GM21717 (cell line): ENCODE results near the gene ACAT2.
A peak's percentile ranks its signal among the peaks of the same experiment; 100 is the strongest.
"Not testable (repeated sequence)": the region's sequence is repeated elsewhere in the genome, so short reads cannot be mapped to it uniquely, and the experiment has no call there.

Source experiments
- ATAC-seq: cut with Tn5 transposase; IDR thresholded peaks from one replicate; pipeline ENCODE4 v1.9.1; 2021; ENCODE audit warnings: mild to moderate bottlenecking, moderate library complexity; ENCODE audit not compliant: unreplicated experiment

Gene ACAT2

DNA sequence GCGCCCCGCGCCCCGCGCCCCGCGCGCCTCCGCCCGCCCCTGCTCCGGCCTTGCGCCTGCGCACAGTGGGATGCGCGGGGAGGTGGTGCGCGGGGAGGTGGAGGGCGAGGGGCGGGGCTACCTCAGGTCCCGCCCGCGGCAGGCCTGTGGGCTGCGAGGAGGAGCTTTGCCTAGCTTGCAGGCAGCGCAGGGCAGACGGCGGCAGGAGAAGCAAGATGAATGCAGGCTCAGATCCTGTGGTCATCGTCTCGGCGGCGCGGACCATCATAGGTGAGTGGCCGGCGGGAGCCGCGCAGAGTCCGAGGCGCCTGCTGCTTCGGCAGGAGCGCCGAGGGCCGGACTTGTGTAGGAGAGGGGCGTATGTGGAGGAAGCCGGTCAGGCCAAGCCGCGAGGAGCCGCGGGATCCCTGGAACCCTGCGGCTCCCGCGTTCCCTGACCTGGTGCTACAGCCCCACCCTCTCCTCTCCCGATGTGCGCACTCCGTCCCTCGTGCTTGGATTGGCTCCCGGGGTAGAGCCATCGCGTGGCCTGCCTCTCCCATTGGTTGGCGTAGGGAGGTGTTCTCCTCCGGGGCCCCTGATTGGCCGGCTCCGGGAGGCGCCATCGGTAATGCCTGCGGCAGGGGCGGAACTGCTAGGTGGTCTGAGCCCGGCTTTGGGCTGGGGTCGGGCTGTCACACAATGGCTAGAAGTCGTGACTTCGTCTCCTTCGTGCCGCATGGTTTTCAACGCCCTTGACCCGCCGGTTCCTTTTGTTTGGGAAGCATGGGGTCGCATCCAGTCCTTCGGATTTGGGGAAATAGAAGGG lies at the start of gene ACAT2:
TSS of gene ACAT2 (plus strand) at position 173 of the 808 bp plus-strand sequence. CDS start at position 216, 43 bp downstream.
- peak; percentile 97 for ATAC-seq

DNA sequence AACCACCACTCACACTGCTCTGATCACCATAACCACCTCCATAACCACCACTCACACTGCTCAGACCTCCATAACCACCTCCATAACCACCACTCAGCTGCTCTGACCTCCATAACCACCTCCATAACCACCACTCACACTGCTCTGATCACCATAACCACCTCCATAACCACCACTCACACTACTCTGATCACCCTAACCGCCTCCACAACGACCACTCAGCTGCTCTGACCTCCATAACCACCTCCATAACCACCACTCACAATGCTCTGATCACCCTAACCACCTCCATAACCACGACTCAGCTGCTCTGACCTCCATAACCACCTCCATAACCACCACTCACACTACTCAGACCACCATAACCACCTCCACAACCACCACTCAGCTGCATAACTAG lies 49.5 kb upstream of the ACAT2 start:
- ATAC-seq: not testable (repeated sequence)

DNA sequence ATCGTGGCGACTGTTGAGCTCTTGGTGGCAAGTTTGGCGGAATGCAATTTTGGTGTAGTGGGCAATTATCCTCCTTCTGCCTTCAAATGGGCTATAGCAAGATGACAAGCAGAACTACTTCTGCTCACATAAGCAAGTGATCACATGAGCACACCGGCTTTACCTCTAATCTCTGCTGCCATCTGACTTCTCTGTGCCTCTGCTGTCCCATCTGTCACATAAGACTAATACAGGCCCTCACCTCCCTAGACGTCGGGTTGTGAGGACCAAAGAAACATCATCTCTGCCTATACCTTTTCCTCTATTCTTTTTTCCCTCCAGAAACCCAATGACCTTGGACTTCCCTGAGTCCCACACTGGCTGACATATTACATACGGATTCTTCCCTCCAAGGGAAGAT lies 47.9 kb upstream of the ACAT2 start:
- no peak for ATAC-seq

DNA sequence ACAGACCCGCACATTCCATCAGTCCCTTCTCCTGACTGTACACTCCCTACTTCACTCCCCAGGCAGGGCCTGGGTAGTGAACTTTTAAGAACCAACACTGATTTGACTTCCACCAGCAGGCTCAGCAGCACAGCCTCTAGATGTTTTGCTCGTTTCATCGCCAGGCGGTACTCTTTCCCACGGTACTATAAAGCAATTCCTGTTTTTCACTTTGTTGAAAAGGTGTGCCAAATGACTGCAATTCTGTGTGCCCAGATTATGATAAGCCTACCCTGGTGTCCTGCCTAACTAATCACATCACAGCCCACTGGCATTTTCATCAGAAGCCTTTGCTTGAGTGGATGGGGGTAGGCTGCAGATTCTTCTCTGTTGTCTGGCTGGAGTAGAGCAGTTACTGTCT lies 47.4 kb upstream of the ACAT2 start:
- no peak for ATAC-seq

DNA sequence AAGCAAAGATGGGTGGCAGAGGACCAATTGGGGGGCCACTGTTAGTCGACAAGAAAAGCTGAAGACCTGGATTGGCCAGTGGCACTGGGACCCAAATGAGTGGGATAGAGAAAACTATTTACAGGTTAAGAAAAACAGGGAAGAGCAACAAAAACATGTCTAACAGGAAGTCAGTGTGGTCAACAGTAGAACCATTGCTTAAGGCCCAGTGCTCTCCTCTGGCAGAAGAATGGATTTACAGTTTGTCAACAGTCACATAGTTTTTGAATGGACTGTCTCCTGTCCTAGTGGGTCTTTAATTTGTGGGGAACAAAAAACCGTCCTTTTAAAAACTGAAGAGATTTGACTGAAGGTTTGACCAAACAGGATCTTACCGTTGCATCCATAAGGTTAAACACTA lies 46.7 kb upstream of the ACAT2 start:
- ATAC-seq: no peak

DNA sequence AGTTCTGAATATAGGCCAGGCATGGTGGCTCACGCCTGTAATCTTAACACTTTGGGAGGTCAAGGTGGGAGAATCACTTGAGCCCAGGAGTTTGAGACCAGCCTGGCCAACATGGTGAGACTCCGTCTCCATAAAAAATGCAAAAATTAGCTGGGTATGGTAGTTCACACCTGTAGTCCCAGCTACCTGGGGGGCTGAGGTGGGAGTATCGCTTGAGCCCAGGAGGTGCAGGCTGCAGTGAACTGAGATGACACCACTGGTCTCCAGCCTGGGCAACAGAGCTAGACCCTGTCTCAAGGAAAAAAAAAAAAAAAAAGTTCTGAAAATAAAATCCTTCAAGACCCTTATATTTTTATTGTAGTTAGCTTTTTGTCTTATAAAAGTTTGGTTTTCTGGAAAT lies 46.2 kb upstream of the ACAT2 start:
- no peak for ATAC-seq

DNA sequence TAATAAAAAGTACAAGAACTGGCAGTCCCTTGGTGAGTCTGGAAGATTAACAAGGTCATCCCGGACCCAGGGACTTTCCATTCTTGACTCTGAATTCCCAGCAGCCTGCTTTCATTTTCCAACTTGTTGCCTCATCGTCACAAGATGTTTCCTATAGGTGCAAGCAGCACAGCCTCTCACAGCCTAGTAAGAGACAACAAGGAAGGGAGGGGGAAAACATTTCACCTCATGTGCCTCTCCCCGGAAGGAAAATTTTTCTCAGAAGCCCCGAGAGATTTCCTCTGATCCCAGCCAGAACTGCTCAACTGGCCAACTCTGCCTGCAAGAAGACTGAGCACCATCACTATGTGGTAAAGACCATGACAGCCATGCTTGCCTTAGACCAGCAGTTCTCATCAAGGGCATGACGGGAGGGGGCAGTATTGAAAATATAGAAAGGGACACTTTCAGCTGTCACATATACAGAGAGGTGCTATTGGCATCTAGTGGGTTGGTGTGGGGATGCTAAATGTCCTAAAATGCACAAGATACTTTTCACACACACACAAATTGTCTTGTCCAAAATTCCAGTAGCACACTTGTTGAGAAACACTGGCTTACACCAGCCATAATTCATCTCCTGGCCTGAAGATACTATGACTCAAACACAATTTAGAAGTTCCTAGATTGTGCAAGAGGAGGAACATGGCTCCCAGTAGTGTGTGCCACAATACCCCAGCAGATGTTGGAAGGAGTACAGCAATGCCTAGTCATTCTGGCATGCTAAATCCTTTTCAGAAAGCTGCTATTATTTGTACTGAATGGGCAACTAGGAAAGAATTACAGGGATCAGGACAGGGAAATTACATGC lies 45.4 kb upstream of the ACAT2 start:
- ATAC-seq: no peak

DNA sequence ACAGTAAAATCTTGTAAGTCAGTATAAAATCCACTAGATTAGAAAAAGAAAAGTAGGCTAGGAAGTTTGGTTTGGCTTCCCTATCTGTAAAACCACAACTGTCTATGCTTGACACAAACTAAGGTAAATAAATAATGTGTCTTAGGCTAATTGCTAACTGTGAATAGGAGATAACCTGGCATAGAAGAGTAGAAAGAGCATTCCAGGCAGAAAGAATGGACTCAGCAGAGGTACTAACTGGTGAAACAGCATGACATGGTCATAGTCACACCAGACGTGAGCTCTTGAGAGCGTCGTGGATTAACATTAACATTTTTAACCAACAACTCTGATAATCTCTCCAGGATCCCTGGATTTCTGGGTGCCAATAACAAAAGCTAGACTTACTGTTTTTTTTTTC lies 43.2 kb upstream of the ACAT2 start:
- no peak for ATAC-seq

DNA sequence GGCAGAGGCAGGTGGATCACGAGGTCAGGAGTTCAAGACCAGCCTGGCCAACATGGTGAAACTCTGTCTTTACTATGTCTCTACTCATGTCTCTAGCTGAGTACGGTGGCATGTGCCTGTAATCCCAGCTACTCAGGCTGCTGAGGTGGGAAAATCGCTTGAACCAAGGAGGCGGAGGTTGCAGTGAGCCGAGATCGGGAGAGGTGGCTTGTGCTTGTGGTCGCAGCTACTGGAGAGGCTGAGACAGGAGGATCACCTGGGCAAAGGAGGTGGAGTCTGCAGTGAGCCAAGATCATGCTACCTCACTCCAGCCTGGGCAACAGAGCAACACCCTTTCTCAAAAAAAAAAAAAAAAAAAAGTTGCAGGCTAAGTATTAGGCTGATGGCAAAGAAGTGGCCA lies 42.6 kb upstream of the ACAT2 start:
- no peak for ATAC-seq

DNA sequence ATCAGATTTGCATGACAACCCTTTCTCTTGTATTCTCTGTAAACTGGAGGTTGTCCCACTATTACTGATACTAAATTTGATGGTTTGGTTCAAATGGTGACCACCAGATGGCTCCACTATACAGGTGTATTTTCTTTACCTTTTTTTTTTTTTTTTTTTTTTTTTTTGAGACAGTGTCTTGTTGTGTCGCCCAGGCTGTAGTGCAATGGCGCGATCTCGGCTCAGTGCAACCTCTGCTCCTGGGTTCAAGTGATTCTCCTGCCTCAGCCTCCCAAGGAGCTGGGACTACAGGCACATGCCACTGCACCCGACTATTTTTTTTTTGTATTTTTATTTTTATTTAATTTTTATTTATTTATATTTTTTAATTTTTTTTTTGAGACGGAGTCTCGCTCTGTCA lies 41.1 kb upstream of the ACAT2 start:
- ATAC-seq: no peak

DNA sequence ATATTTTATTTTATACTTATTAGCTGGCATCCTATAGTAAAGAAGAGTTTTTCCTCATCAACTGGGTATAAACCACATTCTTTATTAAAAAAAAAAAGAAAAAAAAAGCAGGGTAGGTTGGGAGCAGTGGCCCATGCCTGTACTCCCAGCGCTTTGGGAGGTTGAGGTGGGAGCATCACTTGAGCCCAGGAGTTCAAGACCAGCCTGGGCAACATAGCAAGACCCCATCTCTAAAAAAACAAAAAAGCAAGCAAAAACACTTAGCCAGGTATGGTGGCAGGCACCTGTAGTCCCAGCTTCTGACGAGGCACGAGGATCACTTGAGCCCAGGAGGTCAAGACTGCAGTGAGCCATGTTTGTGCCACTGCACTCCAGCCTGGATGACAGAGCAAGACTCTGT lies 39.9 kb upstream of the ACAT2 start:
- not testable (repeated sequence) for ATAC-seq

DNA sequence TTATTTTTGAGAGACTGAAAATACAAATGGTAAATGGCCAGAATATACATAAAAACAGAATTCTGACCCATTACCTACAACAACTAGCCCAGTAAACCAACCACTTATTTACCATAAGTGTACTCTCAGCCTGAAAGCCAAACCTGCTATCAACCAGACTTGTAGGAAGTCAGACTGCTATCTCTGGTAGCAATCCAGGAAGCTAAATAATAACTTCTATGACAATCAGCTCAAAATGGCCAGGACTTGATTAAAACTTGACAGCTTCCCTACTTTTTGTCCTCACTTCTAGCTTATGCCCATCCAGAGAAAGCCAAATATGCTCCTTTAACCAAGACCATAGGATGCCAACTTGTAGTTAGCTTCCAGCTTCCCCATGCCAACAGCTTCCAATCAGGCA lies 39.2 kb upstream of the ACAT2 start:
- no peak for ATAC-seq

DNA sequence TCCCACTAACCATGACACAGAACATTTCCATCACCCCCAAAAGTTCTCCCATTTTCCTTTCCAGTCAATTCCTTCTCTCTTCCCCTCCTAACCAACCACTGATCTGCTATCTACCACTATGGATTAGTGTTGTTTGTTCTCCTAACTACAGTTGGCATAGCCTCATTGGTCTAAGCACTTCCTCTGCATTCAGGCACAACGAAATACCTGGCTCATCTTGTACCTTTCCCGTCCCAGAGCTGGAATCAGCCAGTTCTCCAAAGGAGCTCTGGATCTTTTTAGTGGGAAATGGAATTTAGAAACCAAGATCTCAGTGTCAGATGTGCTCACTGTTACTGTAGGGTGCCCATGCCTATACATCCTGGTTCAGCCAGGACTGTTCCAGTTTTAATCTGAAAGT lies 38.6 kb upstream of the ACAT2 start:
- no peak for ATAC-seq

DNA sequence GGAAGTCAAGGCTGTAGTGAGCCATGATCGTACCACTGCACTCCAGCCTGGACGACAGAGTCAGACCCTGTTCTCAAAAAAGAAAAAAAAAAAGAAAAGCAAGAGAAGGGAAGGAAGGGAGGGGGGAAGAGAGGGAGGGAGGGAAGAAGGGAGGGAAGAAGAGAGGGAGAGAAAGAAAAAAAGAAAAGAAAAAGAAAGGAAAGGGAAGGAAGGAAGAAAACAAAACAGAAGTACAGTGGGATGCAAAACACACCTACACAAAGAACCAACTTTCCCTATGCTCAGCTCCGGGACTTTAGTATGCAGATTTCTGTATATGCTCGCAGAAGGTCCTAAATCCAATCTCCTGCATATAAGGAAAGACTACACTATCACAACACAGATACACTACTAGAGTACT lies 37.1 kb upstream of the ACAT2 start:
- no peak for ATAC-seq

DNA sequence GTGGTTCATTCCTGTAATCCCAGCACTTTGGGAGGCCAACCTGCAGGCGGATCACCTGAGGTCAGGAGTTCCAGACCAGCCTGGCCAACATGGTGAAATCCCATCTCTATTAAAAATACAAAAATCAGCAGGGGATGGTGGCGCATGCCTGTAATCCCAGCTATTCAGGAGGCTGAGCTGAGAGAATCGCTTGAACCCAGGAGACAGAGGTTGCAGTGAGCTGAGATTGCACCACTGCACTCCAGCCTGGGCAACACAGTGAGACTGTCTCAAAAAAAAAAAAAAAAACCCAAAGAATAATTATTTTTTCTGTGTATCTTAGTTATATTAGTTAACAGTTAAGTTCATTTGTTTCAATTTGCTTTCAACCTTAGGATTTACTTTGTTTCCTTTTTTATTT lies 36.6 kb upstream of the ACAT2 start:
- not testable (repeated sequence) for ATAC-seq

DNA sequence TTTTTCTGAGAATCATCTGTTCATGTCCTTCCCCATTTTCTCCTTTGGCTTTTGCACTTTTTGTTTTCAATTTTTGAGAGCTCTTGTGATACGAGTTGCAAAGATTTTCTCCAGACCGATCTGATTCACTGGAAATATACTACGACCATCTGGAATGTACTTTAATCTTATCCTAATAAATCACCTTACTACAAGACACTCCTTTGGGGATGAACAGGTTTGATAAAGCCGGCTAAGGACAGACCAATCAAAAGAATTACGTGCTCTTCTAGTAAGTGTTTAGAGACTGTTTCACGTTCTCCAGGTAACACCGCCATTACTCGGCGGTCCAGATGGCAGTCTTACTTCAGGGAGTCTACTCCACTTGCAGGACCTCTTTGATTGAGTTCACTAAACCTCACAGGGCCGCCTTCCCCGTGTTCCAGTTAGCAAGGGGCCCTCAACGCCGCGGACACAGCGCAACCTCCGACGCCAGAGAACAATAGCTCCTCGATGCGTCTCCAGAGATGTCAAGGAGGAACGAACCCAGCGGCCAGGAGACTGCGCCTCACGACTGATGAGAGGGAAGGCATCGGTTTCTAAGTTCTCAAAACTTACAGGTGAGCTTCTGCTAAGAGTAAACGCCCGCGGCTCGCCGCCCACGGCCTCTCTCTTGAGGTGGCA lies 35.5 kb upstream of the ACAT2 start:
- ATAC-seq: peak; percentile 21

DNA sequence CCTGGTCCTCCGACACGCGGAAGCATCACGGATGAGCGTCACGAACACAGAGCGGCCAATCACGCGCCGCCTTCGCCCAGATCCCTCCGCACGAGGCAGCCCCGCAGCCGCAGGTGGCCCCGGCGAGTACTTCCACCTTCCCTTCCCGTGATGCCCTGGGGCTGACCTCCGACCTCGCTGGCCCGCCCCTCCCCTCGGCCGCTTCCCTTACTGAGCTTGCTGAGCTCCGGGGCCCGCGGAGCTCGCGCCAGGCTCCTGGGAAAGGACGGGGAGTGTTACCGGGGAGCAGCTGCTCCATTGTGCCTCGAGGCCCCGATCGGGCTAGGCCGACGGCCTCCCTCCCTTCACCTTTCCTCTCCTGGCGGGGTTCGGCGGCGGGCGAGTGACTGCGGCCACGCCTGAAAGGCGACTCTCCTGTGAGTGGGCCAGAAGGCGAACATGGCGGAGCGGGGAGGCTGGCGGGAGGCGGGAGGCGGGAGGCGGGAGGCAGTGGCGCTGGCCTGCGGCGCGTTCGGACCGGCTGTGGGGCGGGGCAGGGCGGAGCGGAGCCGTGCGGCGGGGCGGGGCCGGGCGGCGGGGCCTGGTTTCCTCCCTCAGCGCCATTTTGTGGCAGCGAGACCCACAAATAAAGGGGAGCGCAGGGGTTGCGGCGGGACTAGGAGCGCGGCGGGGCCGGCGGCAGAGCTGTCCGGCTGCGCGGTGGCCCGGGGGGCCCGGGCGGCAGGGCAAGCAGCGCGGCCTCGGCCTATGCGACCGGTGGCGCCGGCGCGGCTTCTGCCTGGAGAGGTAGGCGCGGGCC lies 34.7 kb upstream of the ACAT2 start, which contains the start of gene WTAP:
TSS of gene WTAP (plus strand) at position 589 of the 799 bp plus-strand sequence. CDS start 8,760 bp downstream, outside the sequence.
- ATAC-seq: peak; percentile 80

DNA sequence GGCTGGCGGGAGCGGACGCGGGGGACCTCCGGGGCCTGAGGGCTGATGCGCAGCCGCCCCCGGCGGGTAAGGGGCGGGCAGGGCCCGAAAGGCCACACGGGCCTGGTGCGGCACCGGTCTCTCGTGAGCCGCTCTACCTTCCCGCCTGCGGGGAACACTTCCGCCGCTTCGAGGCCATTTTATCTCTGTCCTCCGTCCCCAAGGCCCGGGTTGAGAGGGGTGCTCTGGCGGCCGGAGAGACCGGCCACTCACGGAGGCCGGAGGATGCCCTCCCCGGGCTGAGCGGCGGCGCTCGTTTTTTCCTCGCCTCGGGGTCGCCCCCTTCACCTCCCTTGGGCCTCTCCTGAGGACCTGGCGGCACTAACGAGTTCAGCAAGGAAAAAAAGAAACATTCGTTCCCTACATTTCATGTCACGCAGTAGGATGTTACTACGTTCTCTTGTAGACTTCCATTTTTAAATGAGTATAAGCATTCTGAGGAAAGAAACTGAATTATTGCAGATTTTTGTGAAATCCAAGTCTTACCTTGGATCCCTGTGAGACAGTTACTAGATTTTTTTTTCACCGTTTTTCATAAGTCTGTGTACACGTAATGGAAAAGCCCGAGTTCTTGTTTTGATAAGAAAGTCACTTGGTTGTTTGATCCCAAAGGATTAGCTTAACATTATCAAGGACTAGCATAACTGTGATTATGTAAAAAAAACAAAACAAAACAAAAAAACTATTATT lies 34.0 kb upstream of the ACAT2 start:
- ATAC-seq: peak; percentile 32

DNA sequence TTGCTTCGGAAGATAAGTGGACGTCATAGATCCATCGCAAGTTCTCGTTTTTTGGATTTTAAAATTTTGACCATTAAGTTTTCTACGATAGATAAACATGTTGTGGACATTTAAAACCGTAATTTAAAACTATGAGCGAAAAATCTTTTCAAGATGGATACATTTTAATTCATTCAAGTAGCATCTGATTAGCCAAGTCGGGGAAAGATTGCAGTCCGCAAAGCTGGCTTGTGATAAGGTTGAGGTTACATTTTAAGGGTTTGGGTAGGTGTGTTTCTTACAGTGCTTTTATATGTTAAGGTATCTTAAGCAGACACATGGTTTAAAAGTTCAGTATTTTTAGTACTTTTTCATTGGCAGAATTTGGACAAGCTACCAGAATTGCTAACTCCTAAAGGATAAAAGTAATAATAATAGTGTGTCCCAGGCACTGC lies 33.3 kb upstream of the ACAT2 start:
- no peak for ATAC-seq
